Measurements from ENCODE around the gene KCND1. TPM values are rescaled to one million over a fixed set of nuclear protein-coding genes. Genes with fewer than 3 reads are reported as not detected.

Gene KCND1
- total RNA-seq (1 to 10 TPM; 1.8 to 1.9 TPM), polyA plus RNA-seq (1 to 10 TPM in 1 of 2 donors, not detected in 1; 1.0 TPM)

GRCh38 chrX:48971249-48972219, at the start of gene KCND1:
Gene KCND1 (minus strand): TSS chrX:48971844. CDS start chrX:48970271, 1,573 bp downstream.
- Histone ChIP-seq H3K27me3 (ENCODE audit: insufficient read depth, low read length) (no peaks in the 10 kb centered on the region), H3K4me3 (ENCODE audit: low read length in 2 of 2) (no peak within 1 kb of the TSS), H3K36me3 (ENCODE audit: insufficient read depth, low read length) (no peaks in the 10 kb centered on the region), H3K27ac (ENCODE audit: low read depth, low read length) (no peak within 1 kb of the TSS), H3K4me1 (ENCODE audit: insufficient read depth, low read length) (peaks cover 9% of the 10 kb centered on the region), H3K9me3 (ENCODE audit: control insufficient read depth in 1 of 2, low read length in 2 of 2) (no peaks in the 10 kb centered on the region)
- CTCF ChIA-PET (ENCODE audit: partially characterized antibody), result interaction anchor here (1.3 to 4.6 kb wide), 3 partner anchors 10 to 71 kb away, joined by 6 to 23 read pairs (median 9); partner anchors contain the start of gene TFE3
- POLR2A ChIA-PET (ENCODE audit: partially characterized antibody), result interaction anchor here (1.2 to 3.3 kb wide), 5 partner anchors 13 to 201 kb away, joined by 3 to 19 read pairs (median 13); partner anchors contain the start of genes GRIPAP1 and TFE3
- Mint-ChIP-seq H3K4me1 (peaks cover 7 to 23% (median 11%) of the 10 kb centered on the region in 4 donors), H3K27me3 (no peaks in the 10 kb centered on the region), H3K27ac (peak within 1 kb of the TSS in 6 of 7 donors; percentile 7 to 82 (median 48)), H3K36me3 (peaks cover 4 to 12% of the 10 kb centered on the region in 2 donors), H3K4me3 (peak within 1 kb of the TSS; percentile 25 to 71 (median 62)), H3K9me3 (no peaks in the 10 kb centered on the region)
- intact Hi-C loops (cut with micrococcal nuclease), result no loop called here
- no peak for DNase-seq

GRCh38 chrX:49019599-49020249, 48.1 kb upstream of the KCND1 start:
- H3K9me3 ChIP-seq (ENCODE audit: control insufficient read depth in 1 of 2, low read length in 2 of 2), result no peaks in the 10 kb centered on the region
- Mint-ChIP-seq H3K9me3 (peaks cover 0 to 1% (median 0%) of the 10 kb centered on the region in 8 donors), H3K27ac (no peak overlapping the region), H3K4me3 (no peak overlapping the region), H3K36me3 (no peaks in the 10 kb centered on the region), H3K4me1 (no peaks in the 10 kb centered on the region), H3K27me3 (no peaks in the 10 kb centered on the region)
- intact Hi-C loops (cut with micrococcal nuclease), result no loop called here
- DNase-seq, result no peak
- H3K27me3 ChIP-seq (ENCODE audit: insufficient read depth, low read length), result no peaks in the 10 kb centered on the region
- no peaks in the 10 kb centered on the region for H3K36me3 ChIP-seq (ENCODE audit: insufficient read depth, low read length)
- CTCF ChIA-PET (ENCODE audit: partially characterized antibody), result no interaction called here
- H3K4me3 ChIP-seq (ENCODE audit: low read length in 2 of 2), result no peak overlapping the region
- H3K27ac ChIP-seq (ENCODE audit: low read depth, low read length), result no peak overlapping the region
- POLR2A ChIA-PET (ENCODE audit: partially characterized antibody), result no interaction called here
- no peaks in the 10 kb centered on the region for H3K4me1 ChIP-seq (ENCODE audit: insufficient read depth, low read length)

- H3K27ac ChIP-seq (ENCODE audit: low read depth, low read length), result no peak overlapping the region
- no peaks in the 10 kb centered on the region for H3K36me3 Mint-ChIP-seq
- H3K4me1 Mint-ChIP-seq, result no peaks in the 10 kb centered on the region
- no peaks in the 10 kb centered on the region for H3K36me3 ChIP-seq (ENCODE audit: insufficient read depth, low read length)
- H3K4me3 Mint-ChIP-seq, result no peak overlapping the region
- no peak for DNase-seq
- H3K9me3 Mint-ChIP-seq, result peaks cover 0 to 1% (median 0%) of the 10 kb centered on the region in 8 donors
- no peaks in the 10 kb centered on the region for H3K9me3 ChIP-seq (ENCODE audit: control insufficient read depth in 1 of 2, low read length in 2 of 2)
- no peaks in the 10 kb centered on the region for H3K27me3 ChIP-seq (ENCODE audit: insufficient read depth, low read length)
- H3K27me3 Mint-ChIP-seq, result no peaks in the 10 kb centered on the region
- ChIA-PET POLR2A (ENCODE audit: partially characterized antibody) (no interaction called here), CTCF (ENCODE audit: partially characterized antibody) (no interaction called here)
- intact Hi-C loops (cut with micrococcal nuclease), result no loop called here
- no peaks in the 10 kb centered on the region for H3K4me1 ChIP-seq (ENCODE audit: insufficient read depth, low read length)
- no peak overlapping the region for H3K4me3 ChIP-seq (ENCODE audit: low read length in 2 of 2)
- H3K27ac Mint-ChIP-seq, result no peak overlapping the region
These were observed 47.4 kb upstream of the KCND1 start for GRCh38 chrX:49019050-49019449.

GRCh38 chrX:49003696-49004095, 32.1 kb upstream of the KCND1 start:
- peaks cover 20% of the 10 kb centered on the region for H3K4me1 ChIP-seq (ENCODE audit: insufficient read depth, low read length)
- no peaks in the 10 kb centered on the region for H3K36me3 ChIP-seq (ENCODE audit: insufficient read depth, low read length)
- Mint-ChIP-seq H3K4me1 (peaks cover 8 to 26% (median 18%) of the 10 kb centered on the region in 4 donors), H3K36me3 (peaks cover 8 to 18% of the 10 kb centered on the region in 2 donors), H3K4me3 (peak overlapping the region in 5 of 8 donors; percentile 5 to 71 (median 49)), H3K27me3 (no peaks in the 10 kb centered on the region), H3K9me3 (no peaks in the 10 kb centered on the region), H3K27ac (peak overlapping the region in 5 of 7 donors; percentile 3 to 82 (median 68))
- intact Hi-C loops (cut with micrococcal nuclease), result loop anchor here (5.0 kb wide), 2 partner anchors 86 to 154 kb away; partner anchors contain the start of gene PIM2
- ChIA-PET POLR2A (ENCODE audit: partially characterized antibody) (interaction anchor here (3.1 kb wide), 1 partner anchor 39 kb away, joined by 20 read pairs; the partner anchor contains the start of gene TFE3), CTCF (ENCODE audit: partially characterized antibody) (interaction anchor here (0.6 to 1.5 kb wide), 2 partner anchors 95 to 356 kb away, joined by 3 read pairs; no protein-coding TSS in a partner anchor)
- H3K27ac ChIP-seq (ENCODE audit: low read depth, low read length), result no peak overlapping the region
- no peaks in the 10 kb centered on the region for H3K9me3 ChIP-seq (ENCODE audit: control insufficient read depth in 1 of 2, low read length in 2 of 2)
- no peak for DNase-seq
- H3K27me3 ChIP-seq (ENCODE audit: insufficient read depth, low read length), result no peaks in the 10 kb centered on the region
- H3K4me3 ChIP-seq (ENCODE audit: low read length in 2 of 2), result no peak overlapping the region

- peak; percentile 82 to 94 (median 86) for DNase-seq
- peak within 1 kb of the TSS; percentile 91 to 99 (median 97) for H3K4me3 Mint-ChIP-seq
- peak within 1 kb of the TSS; percentile 93 to 99 (median 98) for H3K27ac Mint-ChIP-seq
- Histone ChIP-seq H3K27ac (ENCODE audit: low read depth, low read length) (peak within 1 kb of the TSS; percentile 97), H3K27me3 (ENCODE audit: insufficient read depth, low read length) (no peaks in the 10 kb centered on the region), H3K36me3 (ENCODE audit: insufficient read depth, low read length) (peaks cover 13% of the 10 kb centered on the region), H3K4me3 (ENCODE audit: low read length in 2 of 2) (peak within 1 kb of the TSS; percentile 79 to 86), H3K9me3 (ENCODE audit: control insufficient read depth in 1 of 2, low read length in 2 of 2) (no peaks in the 10 kb centered on the region), H3K4me1 (ENCODE audit: insufficient read depth, low read length) (peaks cover 27% of the 10 kb centered on the region)
- intact Hi-C loops (cut with micrococcal nuclease), result loop anchor here (1.0 to 5.0 kb wide), 6 partner anchors 41 to 201 kb away; partner anchors contain the start of genes PIM2, PRAF2 and TFE3
- ChIA-PET CTCF (ENCODE audit: partially characterized antibody) (interaction anchor here (0.6 to 1.8 kb wide), 7 partner anchors 10 to 354 kb away, joined by 3 to 6 read pairs (median 3); partner anchors contain the start of gene TFE3), POLR2A (ENCODE audit: partially characterized antibody) (interaction anchor here (0.6 to 3.1 kb wide), 25 partner anchors 9 to 371 kb away, joined by 3 to 23 read pairs (median 4); partner anchors contain the start of genes HDAC6, KCND1, OTUD5 and TFE3)
- no peaks in the 10 kb centered on the region for H3K27me3 Mint-ChIP-seq
- H3K9me3 Mint-ChIP-seq, result peaks cover 0 to 2% (median 0%) of the 10 kb centered on the region in 8 donors
- H3K36me3 Mint-ChIP-seq, result peaks cover 20 to 28% of the 10 kb centered on the region in 2 donors
- peaks cover 17 to 36% (median 27%) of the 10 kb centered on the region in 4 donors for H3K4me1 Mint-ChIP-seq
These were observed 30.7 kb upstream of the KCND1 start, which contains the start of gene GRIPAP1 for GRCh38 chrX:49002091-49002935. Gene GRIPAP1 (minus strand): TSS chrX:49002264. CDS start chrX:49002229, 35 bp downstream.

GRCh38 chrX:49001521-49002090, 30.0 kb upstream of the KCND1 start:
- Histone ChIP-seq H3K27ac (ENCODE audit: low read depth, low read length) (peak overlapping the region; percentile 97), H3K36me3 (ENCODE audit: insufficient read depth, low read length) (peaks cover 16% of the 10 kb centered on the region), H3K9me3 (ENCODE audit: control insufficient read depth in 1 of 2, low read length in 2 of 2) (no peaks in the 10 kb centered on the region), H3K4me1 (ENCODE audit: insufficient read depth, low read length) (peaks cover 27% of the 10 kb centered on the region), H3K27me3 (ENCODE audit: insufficient read depth, low read length) (no peaks in the 10 kb centered on the region), H3K4me3 (ENCODE audit: low read length in 2 of 2) (peak overlapping the region; percentile 79 to 86)
- ChIA-PET POLR2A (ENCODE audit: partially characterized antibody) (interaction anchor here (0.7 to 3.1 kb wide), 20 partner anchors 8 to 370 kb away, joined by 3 to 23 read pairs (median 6); partner anchors contain the start of genes KCND1, OTUD5, TFE3 and WDR45), CTCF (ENCODE audit: partially characterized antibody) (interaction anchor here (0.8 to 1.8 kb wide), 3 partner anchors 41 to 55 kb away, joined by 3 to 6 read pairs (median 5); partner anchors contain the start of gene TFE3)
- Mint-ChIP-seq H3K27me3 (no peaks in the 10 kb centered on the region), H3K27ac (peak overlapping the region; percentile 93 to 99 (median 98)), H3K36me3 (peaks cover 26 to 32% of the 10 kb centered on the region in 2 donors), H3K4me1 (peaks cover 20 to 36% (median 28%) of the 10 kb centered on the region in 4 donors), H3K4me3 (peak overlapping the region; percentile 91 to 99 (median 97)), H3K9me3 (peaks cover 0 to 2% (median 0%) of the 10 kb centered on the region in 8 donors)
- intact Hi-C loops (cut with micrococcal nuclease), result loop anchor here (1.0 to 5.0 kb wide), 6 partner anchors 42 to 200 kb away; partner anchors contain the start of genes PIM2, PRAF2 and TFE3
- DNase-seq, result peak in 4 of 5 donors; percentile 59 to 87 (median 66)

Measured in CD4-positive, alpha-beta memory T cell (primary cell).